Body of pancreas (tissue), 4 donors: ENCODE results near the gene HCLS1.

ENCODE experiments used
- CTCF ChIP-seq, 7 experiments: fragments of 450-650 bp in 4 of 7; fragments of 200-600 bp in 3 of 7; sonication (generic) in 3 of 7; IDR thresholded peaks; one replicate each; pipeline ENCODE4 v1.5.1; 2016 to 2019; ENCODE audit warnings: antibody characterized with exemption in 7 of 7
- POLR2A ChIP-seq, 3 donors: fragments of 450-650 bp; IDR thresholded peaks; one replicate each; pipeline ENCODE4 v1.6.1; 2016; ENCODE audit warnings: antibody characterized with exemption in 3 of 3, mild to moderate bottlenecking in 2 of 3

GRCh38 chr3:121621491-121621890 is 39.2 kb downstream of the HCLS1 start:
- no peak for TF ChIP-seq POLR2A (IDR thresholded peaks at IDR 0.05)
- no peak for TF ChIP-seq CTCF (IDR thresholded peaks at IDR 0.05)
